NCI-H2227 treated with DMSO at 0.1 percent for 48 hours (cell line): ENCODE data around the gene QSOX2.

Experiments
- DNase-seq: peaks from one replicate; lab custom pipeline; 2025; lab: John Stamatoyannopoulos, UW

The QSOX2 gene

DNA sequence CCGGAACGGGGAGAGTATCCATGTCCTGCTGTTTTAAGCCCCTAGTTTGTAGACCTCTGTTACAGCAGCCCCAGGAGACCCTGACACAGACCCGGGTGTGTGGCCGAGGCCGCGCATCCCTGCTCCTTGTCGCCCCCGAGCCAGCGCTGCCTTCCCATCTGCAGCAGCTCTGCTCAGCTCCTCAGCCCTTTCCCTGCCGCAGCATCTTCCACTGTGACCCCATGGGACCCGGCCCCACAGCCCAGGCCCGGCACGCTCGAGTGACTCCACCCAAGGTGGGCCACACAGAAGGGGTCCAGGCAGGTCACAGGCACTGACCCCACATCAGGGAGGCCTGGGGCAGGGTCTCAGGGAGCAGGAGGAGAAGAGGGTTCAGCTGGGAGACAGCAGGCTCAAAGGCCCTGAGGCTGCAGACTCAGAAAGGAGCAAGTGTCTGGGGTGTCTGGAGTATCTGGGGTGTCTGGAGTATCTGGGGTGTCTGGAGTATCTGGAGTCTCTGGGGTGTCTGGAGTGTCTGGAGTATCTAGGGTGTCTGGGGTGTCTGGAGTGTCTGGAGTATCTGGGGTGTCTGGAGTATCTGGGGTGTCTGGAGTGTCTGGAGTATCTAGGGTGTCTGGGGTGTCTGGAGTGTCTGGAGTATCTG is 71.8 kb downstream of the QSOX2 start:
- DNase-seq, result no peak

DNA sequence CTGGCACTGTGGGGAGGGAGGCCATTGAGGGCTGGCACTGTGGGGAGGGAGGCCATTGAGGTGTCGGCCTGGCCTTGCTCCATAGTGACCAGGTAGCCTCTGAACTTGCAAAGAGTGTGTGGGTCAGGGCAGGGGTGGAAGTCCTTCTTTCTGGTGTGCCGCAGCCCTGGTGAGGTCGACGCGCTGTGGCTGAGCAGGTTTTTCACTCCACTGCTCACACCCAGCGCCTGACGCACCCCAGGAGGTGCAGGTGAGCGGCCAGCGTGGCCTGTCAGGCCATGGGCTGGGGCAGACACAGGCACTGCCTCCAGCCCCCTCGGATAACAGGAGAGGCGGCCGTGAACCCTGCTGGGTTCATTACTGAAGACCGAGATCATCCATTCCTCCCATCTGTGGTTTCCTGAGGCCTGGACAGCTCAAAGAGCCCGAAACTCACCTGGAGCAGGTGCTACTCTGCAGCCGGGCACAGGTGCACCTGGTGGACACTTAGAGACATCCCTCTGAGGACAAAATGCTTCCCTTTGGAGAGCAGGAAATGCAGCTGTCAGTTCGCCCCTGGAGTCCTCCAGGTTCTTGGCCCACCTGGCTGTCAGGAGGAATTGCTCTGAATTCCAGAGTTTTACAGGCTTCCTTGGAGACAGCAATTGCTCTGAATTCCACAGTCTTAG is 73.1 kb downstream of the QSOX2 start:
- no peak for DNase-seq

DNA sequence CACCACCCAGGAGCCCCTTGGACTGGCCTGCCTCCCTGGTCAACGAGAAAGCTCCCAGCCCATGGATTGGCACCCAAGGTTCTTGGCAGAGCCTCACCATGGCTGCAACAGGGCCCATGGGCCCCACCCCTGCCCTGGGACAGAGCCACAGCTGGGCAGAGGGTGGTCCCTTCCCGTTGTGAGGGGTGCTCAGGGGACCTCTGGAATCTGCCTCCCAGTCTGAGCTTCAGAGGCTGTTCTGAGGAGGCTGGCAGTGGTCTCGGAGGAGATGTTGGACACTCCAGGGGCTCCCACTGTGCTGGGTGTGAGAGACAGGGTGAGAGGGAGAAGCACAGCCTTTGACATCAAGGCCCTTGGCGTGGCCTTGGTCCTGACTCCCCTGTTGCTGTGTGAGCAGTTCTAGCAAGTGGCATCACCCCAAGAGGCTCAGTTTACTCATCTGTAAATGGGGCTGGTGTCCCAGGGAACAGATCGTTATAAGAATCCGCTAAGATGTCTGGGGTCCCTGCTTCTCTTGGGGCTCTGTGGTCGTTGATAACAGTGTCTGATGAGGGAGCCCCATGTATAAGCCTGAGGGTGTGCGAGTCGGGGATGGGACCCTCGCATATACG is 73.7 kb downstream of the QSOX2 start:
- DNase-seq, result no peak

DNA sequence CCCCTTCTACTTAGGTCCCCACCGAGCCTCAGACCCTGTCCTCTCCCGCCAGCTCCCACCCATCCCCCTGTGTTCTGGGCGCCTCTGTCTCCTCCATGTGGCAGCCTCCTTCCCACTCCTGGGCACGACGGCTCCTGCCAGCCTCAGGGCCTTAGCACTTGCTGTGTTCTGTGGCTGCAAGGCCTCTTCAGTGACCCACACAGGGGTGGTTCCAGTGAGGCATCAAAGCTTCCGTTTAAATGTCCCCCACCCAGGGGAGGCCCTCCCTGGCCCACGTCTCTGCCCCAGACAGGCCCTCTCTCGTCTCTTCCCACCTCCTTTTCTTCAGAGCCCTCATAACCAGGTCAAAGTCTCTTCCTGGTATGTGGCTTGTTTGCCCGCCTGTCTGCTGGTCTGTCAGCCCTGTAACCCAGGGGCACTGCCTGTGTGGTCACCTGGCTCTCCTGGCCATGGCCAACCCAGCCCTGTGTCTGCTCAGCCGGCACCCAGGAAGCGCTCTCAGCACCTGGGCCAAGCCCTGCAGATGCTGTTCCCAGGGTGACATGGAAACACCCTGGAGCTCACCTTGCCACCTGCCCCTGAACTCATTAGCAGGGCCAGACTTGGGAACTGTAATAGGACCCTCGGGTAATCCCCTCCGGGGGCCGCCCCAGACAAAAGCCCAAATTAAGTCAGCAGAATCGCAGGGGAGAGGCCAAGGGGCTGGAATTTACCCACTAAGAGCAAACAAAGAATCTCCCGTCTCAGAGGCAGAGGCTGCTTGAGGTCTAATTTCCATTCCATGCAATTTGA is 74.4 kb downstream of the QSOX2 start:
- no peak for DNase-seq

DNA sequence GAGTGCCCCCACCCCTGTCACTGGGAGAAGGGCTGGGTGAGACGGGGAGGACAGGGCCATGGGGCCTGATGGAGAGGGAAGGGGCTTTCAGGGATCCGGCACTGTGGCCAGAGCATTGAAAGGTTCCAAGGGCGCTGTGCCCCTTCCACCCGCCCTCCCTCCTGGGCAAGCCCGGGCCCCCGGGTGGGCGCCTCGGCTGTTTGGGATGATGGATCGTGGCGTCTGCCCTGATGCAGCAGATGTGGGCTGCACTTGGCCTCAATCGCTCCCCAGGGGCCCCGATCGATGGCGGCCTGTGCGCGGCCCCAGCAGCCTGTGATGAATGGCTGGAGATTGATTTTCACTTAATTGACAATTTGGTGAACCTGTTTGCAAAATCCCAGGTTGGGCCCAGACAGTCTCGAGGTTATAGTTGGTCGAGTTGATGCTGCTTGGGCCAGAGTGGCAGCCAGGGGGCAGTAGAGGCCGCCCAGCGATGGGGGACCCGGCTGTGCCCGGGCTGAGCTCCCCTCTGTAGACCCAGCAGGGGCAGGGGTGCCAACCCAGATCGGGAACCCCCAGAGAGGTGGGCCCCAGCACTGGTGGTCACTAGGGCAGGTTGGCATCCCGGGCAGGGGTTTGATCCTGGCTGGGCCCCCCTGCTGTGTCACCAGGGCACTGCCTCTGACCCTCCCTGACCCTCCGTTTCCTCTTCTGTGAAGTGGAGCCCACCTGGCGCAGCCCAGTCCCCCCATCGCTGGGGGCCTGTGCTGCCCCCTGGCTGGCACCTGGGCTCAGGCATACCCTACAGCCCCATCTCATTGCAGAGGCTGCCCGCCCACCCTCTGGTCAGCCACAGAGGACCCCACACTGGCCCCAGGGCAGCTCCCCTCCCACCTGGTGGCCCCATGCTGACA is 75.4 kb downstream of the QSOX2 start:
- DNase-seq, result no peak

DNA sequence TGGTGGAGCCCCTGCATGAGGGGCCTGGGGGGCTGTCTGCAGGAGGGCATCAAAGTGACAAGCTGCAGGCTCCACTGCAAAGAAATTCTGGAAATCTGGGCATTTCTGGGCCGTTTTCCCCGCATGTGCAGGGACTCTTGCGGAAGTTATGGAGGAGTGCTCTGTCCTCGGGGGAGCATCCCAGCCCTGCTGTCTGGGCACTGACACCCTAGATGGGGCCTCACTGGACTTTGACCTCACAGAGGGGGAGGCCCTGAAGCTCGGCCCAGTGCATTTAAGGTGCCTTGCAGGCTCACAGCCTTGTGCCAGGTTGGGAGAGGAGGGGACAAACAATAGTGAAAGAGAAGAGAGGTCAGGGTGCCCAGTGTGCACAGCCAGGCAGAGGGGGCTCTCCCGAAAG is 76.1 kb downstream of the QSOX2 start:
- no peak for DNase-seq

DNA sequence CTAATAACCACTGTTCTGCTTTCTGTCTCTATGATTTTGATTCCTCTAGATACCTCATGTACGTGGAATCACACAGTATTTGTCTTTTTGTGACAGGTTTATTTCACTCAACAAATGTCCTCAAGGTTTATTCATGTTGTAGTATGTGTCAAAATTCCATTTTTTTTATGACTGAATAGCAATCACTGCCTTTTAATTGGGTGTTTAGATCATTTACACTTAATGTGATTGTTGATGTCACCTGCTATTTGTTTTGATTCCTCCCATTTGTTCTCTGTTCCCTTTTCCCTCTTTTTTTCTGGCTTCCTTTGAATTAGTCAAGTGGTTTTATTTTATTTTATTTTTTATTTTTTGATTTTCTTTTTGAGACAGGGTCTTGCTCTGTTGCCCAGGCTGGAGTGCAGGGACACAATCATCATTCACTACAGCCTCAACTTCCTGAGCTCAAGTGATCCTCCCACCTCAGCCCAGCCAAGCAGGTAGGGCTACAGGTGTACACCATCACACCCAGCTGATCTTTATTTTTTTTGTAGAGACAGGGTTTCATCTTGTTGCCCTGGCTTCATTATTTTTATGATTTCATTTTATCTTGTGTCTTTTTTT is 82.3 kb downstream of the QSOX2 start:
- DNase-seq, result no peak

DNA sequence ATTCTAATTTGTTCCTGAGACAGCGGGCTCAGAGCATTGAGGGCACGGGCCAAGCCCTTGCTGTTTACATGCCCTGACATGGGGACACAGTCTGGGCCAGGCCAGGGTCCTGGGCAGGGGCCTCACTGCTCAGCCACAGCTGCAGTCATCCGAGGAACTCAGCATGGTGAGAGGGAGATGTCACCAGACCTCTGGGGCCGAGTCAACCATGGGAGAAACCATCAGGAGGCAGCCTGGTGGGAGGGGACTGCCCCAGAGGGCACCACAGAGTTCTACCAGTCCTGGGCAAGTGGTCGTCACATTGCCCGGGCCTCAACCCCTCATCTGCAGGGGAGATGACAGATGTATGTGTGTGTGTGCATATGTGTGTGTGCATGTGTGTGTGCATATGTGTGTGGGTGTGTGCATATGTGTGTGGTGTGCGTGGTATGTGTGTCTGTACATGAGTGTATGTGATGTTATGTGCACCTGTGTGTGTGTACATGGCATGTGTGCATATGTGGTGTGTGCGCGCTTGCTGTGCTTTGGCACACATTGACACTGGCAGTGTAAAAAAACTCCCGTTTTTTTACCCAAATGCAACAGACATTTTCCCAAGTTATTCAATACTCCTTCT is 84.5 kb downstream of the QSOX2 start:
- DNase-seq, result no peak

DNA sequence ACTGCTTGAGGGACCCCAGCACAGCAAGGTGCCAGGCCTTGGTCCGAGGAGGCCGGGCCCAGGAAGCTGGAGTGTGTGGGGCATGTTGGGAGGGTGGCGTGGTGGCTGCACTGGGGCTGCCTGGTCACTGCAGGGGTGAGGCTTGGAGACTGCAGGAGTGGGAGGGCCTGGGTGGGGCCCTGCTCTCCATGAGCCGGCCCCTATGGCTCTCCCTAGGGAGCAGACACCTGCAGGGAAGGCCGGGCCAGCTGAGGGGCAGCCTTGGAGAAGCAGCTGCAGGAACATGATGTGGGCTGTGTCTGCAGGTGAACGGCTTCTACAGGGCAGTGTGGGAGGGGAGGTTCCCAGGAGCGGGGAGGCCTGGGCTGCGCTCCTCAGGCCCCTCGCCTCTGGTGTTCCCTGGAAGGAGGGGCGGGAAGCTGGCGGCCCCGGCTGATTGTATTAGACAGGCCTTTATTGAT is 85.2 kb downstream of the QSOX2 start:
- no peak for DNase-seq

DNA sequence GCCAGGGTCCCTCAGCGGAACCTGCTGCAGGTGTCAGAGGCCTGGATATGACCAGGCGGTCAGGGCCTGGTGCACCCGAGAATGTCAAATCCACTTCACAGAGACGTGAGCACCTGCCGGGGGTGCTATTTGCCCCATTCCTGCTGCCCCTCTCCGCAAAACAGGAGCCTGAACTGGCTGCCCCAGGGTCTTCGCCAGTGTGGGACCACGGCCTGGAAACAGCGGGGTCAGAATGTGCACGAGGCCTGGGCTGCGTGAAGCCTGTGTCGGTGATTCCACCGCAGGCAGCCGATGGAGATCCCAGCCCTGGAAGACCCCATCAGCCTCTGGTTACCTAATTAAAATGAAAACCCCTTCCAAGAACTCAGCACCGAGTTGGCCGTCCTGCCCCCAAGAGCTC is 85.8 kb downstream of the QSOX2 start:
- DNase-seq, result no peak

DNA sequence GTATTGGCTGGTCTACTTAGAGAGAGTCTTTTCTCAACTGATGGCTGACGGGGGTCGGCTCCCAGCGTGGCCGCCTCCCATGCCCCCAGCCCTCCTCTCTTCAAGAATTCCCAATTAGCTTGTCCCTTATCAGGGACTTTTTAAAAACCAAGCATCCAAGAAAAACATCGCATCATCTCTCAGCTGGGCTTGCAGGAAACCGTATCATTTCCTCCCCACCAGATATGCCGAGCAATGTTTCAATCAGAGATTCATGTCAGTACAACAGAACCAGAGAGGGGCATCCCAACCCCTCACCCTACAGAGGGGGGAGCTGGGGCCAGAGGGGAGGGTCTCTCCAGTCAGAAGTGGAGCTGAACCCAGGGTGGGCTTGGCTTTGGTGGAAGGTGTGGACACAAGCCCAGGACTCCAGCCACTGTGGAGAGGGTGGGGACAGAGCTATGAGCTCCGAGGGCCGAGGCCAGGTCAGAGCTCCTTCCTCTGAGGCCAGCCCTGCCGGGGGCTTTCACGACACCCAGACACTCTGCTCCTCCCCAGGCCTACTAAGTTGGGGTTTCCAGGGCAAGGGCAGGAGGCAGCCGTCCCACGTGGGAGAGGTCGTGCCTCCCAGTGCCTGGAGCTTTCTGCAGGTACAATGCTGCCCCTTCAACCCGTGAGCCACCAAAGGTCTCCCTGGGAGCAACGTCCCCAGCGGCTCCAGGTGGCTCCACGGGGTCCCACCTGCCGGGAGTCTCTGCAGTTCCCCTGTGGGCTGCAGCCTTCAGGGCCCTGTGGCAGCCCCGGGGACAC is 87.9 kb downstream of the QSOX2 start:
- no peak for DNase-seq
